Measurements from ENCODE around the gene TNXB.
"Not testable (repeated sequence)": the region's sequence is repeated elsewhere in the genome, so short reads cannot be mapped to it uniquely, and the experiment has no call there.

Gene TNXB

GRCh38 chr6:32069460-32069859 lies 39.7 kb downstream of the TNXB start:
- Histone ChIP-seq H3K4me3 (IDR thresholded peaks at IDR 0.05; ENCODE audit: insufficient read depth, low read depth, low read length) (no peak overlapping the region), H3K27me3 (ENCODE audit: insufficient read depth, low read depth) (peaks cover 54% of the 10 kb centered on the region), H3K9ac (no peak overlapping the region), H3K36me3 (ENCODE audit: insufficient read depth) (no peaks in the 10 kb centered on the region), H3K4me2 (no peak overlapping the region), H2AFZ (ENCODE audit: low read depth) (no peak overlapping the region), H3K79me2 (ENCODE audit: insufficient read depth, low read depth) (no peaks in the 10 kb centered on the region), H3K27ac (no peak overlapping the region), H4K20me1 (ENCODE audit: insufficient read depth) (no peaks in the 10 kb centered on the region), H3K4me1 (ENCODE audit: low read depth, poor library complexity, severe bottlenecking) (no peaks in the 10 kb centered on the region)
- no peak for TF ChIP-seq CTCF (conservative IDR thresholded peaks at IDR 0.05; ENCODE audit: low read depth, low read length)

- Histone ChIP-seq H4K20me1 (ENCODE audit: insufficient read depth) (no peaks in the 10 kb centered on the region), H2AFZ (ENCODE audit: low read depth) (no peak overlapping the region), H3K36me3 (ENCODE audit: insufficient read depth) (no peaks in the 10 kb centered on the region), H3K79me2 (ENCODE audit: insufficient read depth, low read depth) (no peaks in the 10 kb centered on the region), H3K4me2 (no peak overlapping the region), H3K27me3 (ENCODE audit: insufficient read depth, low read depth) (peaks cover 54% of the 10 kb centered on the region), H3K4me3 (IDR thresholded peaks at IDR 0.05; ENCODE audit: insufficient read depth, low read depth, low read length) (no peak overlapping the region), H3K27ac (no peak overlapping the region), H3K9ac (no peak overlapping the region), H3K4me1 (ENCODE audit: low read depth, poor library complexity, severe bottlenecking) (no peaks in the 10 kb centered on the region)
- no peak for TF ChIP-seq CTCF (conservative IDR thresholded peaks at IDR 0.05; ENCODE audit: low read depth, low read length)
Measured at GRCh38 chr6:32068867-32069266, 40.3 kb downstream of the TNXB start.

- H3K9ac ChIP-seq; H4K20me1 ChIP-seq (ENCODE audit: insufficient read depth); H2AFZ ChIP-seq (ENCODE audit: low read depth); H3K79me2 ChIP-seq (ENCODE audit: insufficient read depth, low read depth); H3K27ac ChIP-seq; H3K4me3 ChIP-seq (IDR thresholded peaks at IDR 0.05; ENCODE audit: insufficient read depth, low read depth, low read length); H3K4me2 ChIP-seq; H3K4me1 ChIP-seq (ENCODE audit: low read depth, poor library complexity, severe bottlenecking); H3K36me3 ChIP-seq (ENCODE audit: insufficient read depth): not testable (repeated sequence)
- H3K27me3 ChIP-seq (ENCODE audit: insufficient read depth, low read depth), result peaks cover 50% of the 10 kb centered on the region
Measured at GRCh38 chr6:32068315-32068714, 40.8 kb downstream of the TNXB start.

- H4K20me1 ChIP-seq (ENCODE audit: insufficient read depth); H3K4me3 ChIP-seq (IDR thresholded peaks at IDR 0.05; ENCODE audit: insufficient read depth, low read depth, low read length); H3K4me2 ChIP-seq; H3K9ac ChIP-seq; H3K27ac ChIP-seq; H2AFZ ChIP-seq (ENCODE audit: low read depth); H3K4me1 ChIP-seq (ENCODE audit: low read depth, poor library complexity, severe bottlenecking); H3K79me2 ChIP-seq (ENCODE audit: insufficient read depth, low read depth); H3K36me3 ChIP-seq (ENCODE audit: insufficient read depth): not testable (repeated sequence)
- H3K27me3 ChIP-seq (ENCODE audit: insufficient read depth, low read depth), result peaks cover 43% of the 10 kb centered on the region
Measured at GRCh38 chr6:32067521-32067920, 41.6 kb downstream of the TNXB start.

GRCh38 chr6:32064706-32065105 lies 44.4 kb downstream of the TNXB start:
- no peaks in the 10 kb centered on the region for H3K4me1 ChIP-seq (ENCODE audit: low read depth, poor library complexity, severe bottlenecking)
- no peak for TF ChIP-seq CTCF (conservative IDR thresholded peaks at IDR 0.05; ENCODE audit: low read depth, low read length)
- H3K79me2 ChIP-seq (ENCODE audit: insufficient read depth, low read depth), result no peaks in the 10 kb centered on the region
- no peak overlapping the region for H3K4me3 ChIP-seq (IDR thresholded peaks at IDR 0.05; ENCODE audit: insufficient read depth, low read depth, low read length)
- H3K4me2 ChIP-seq, result no peak overlapping the region
- H3K27ac ChIP-seq, result no peak overlapping the region
- no peaks in the 10 kb centered on the region for H3K36me3 ChIP-seq (ENCODE audit: insufficient read depth)
- H4K20me1 ChIP-seq (ENCODE audit: insufficient read depth), result no peaks in the 10 kb centered on the region
- H3K9ac ChIP-seq, result no peak overlapping the region
- H2AFZ ChIP-seq (ENCODE audit: low read depth), result no peak overlapping the region
- peaks cover 29% of the 10 kb centered on the region for H3K27me3 ChIP-seq (ENCODE audit: insufficient read depth, low read depth)

All from KMS-11 (cell line).